IMR-90 (cell line): ENCODE measurements around the gene UBE2QL1. TPM values are rescaled to one million over a fixed set of nuclear protein-coding genes. Genes with fewer than 3 reads are reported as not detected.

Source experiments
- ATAC-seq: fragments of 200-7000 bp; cut with Tn5 transposase; 2 replicates; pipeline ENCODE4 v1.9.1; 2020; ENCODE audit warnings: low read depth, mild to moderate bottlenecking, moderate library complexity
- BruUV-seq: library from RNA; stranded (reverse); fragments of 400-500 nt; replicated peaks from 2 replicates; lab custom pipeline; 2021; lab: Mats Ljungman, UMichigan
- CTCF ChIA-PET: fragments of 300-600 bp; formaldehyde crosslinking; extraction: SDS; loops from one replicate; lab custom pipeline; 2021; ENCODE audit warnings: antibody characterized with exemption; lab: Yijun Ruan, JAX
- POLR2A ChIA-PET: fragments of 300-600 bp; sonication (Branson Sonifier 250); formaldehyde crosslinking; loops from one replicate; lab custom pipeline; 2022; ENCODE audit warnings: antibody characterized with exemption; ENCODE audit not compliant: unreplicated experiment; lab: Charles Lee
- DNase-seq: peaks from one replicate; pipeline ENCODE4 v3.0.0; 2013
- H2AFZ ChIP-seq: replicated peaks from 2 replicates; pipeline ENCODE3; 2013; ENCODE audit warnings: low read length, mild to moderate bottlenecking; ENCODE audit not compliant: poor library complexity
- H2AK5ac ChIP-seq: 2 replicates; pipeline ENCODE4 v1.6.1; 2013; ENCODE audit warnings: low read depth, low read length, inconsistent platforms
- H2AK9ac ChIP-seq: replicated peaks from 2 replicates; pipeline ENCODE3; 2013; ENCODE audit warnings: mild to moderate bottlenecking, low read depth, low read length, moderate library complexity; ENCODE audit not compliant: poor library complexity
- H2BK120ac ChIP-seq: 2 replicates; pipeline ENCODE4 v1.6.1; 2013; ENCODE audit warnings: low read depth, low read length, inconsistent platforms
- H2BK15ac ChIP-seq: 3 replicates; pipeline ENCODE4 v1.6.1; 2013; ENCODE audit warnings: low read depth, low read length, inconsistent platforms
- H2BK20ac ChIP-seq: 2 replicates; pipeline ENCODE4 v1.6.1; 2013; ENCODE audit warnings: low read depth, mild to moderate bottlenecking, inconsistent platforms, low read length, moderate library complexity
- H2BK5ac ChIP-seq: 2 replicates; pipeline ENCODE4 v1.6.1; 2013; ENCODE audit warnings: mild to moderate bottlenecking, low read depth, low read length, inconsistent platforms; ENCODE audit not compliant: poor library complexity, severe bottlenecking
- H3K14ac ChIP-seq: replicated peaks from 2 replicates; pipeline ENCODE4 v1.6.1; 2013; ENCODE audit warnings: low read depth, low read length, inconsistent platforms
- H3K18ac ChIP-seq: 2 replicates; pipeline ENCODE4 v1.6.1; 2013; ENCODE audit warnings: low read depth, low read length, control low read depth
- H3K23ac ChIP-seq: 2 replicates; pipeline ENCODE4 v1.6.1; 2013; ENCODE audit warnings: low read depth, low read length, inconsistent platforms
- H3K27ac ChIP-seq: 2 replicates; pipeline ENCODE4 v1.5.1; 2013; ENCODE audit warnings: mild to moderate bottlenecking, control low read depth, low read length; ENCODE audit not compliant: insufficient read depth
- H3K27me3 ChIP-seq: 2 replicates; pipeline ENCODE4 v1.6.1; 2013; ENCODE audit warnings: low read length; ENCODE audit not compliant: control insufficient read depth, insufficient read depth
- H3K36me3 ChIP-seq: 2 replicates; pipeline ENCODE4 v1.6.1; 2013; ENCODE audit warnings: low read length, mixed read lengths; ENCODE audit not compliant: control insufficient read depth, insufficient read depth
- H3K4ac ChIP-seq: 2 replicates; pipeline ENCODE4 v1.6.1; 2013; ENCODE audit warnings: low read depth, low read length, inconsistent platforms
- H3K4me1 ChIP-seq: 2 replicates; pipeline ENCODE4 v1.6.1; 2013; ENCODE audit warnings: low read length, mixed read lengths; ENCODE audit not compliant: control insufficient read depth, insufficient read depth
- H3K4me2 ChIP-seq: 2 replicates; pipeline ENCODE4 v1.6.1; 2013; ENCODE audit warnings: low read depth, mild to moderate bottlenecking, control low read depth, low read length, moderate library complexity
- H3K4me3 ChIP-seq: 2 replicates; pipeline ENCODE4 v1.5.1; 2013; ENCODE audit warnings: low read depth, mild to moderate bottlenecking, control low read depth, low read length, moderate library complexity; ENCODE audit not compliant: insufficient read depth
- H3K56ac ChIP-seq: 2 replicates; pipeline ENCODE4 v1.6.1; 2013; ENCODE audit warnings: low read length, inconsistent platforms; ENCODE audit not compliant: insufficient read depth; ENCODE audit errors: extremely low read depth
- H3K79me1 ChIP-seq, 2 experiments: 2 replicates each; pipeline ENCODE4 v1.6.1; 2013; ENCODE audit warnings: low read length in 2 of 2, inconsistent platforms in 1 of 2, low read depth in 1 of 2
- H3K9ac ChIP-seq: 2 replicates; pipeline ENCODE4 v1.6.1; 2013; ENCODE audit warnings: low read depth, low read length, control low read depth
- H3K9me1 ChIP-seq: 2 replicates; pipeline ENCODE4 v1.6.1; 2013; ENCODE audit warnings: low read length, inconsistent platforms; ENCODE audit not compliant: insufficient read depth
- H3K9me3 ChIP-seq: 2 replicates; pipeline ENCODE4 v1.6.1; 2013; ENCODE audit warnings: low read length; ENCODE audit not compliant: control insufficient read depth, insufficient read depth
- H4K20me1 ChIP-seq: 2 replicates; pipeline ENCODE4 v1.6.1; 2013; ENCODE audit warnings: low read length, inconsistent platforms; ENCODE audit not compliant: insufficient read depth
- H4K5ac ChIP-seq: 2 replicates; pipeline ENCODE4 v1.6.1; 2013; ENCODE audit warnings: mild to moderate bottlenecking, low read depth, low read length, control low read depth
- H4K8ac ChIP-seq, 2 experiments: 2 replicates each; pipeline ENCODE4 v1.6.1; 2013; ENCODE audit warnings: low read depth in 2 of 2, low read length in 2 of 2, control low read depth in 1 of 2, inconsistent platforms in 1 of 2
- H4K91ac ChIP-seq: 2 replicates; pipeline ENCODE4 v1.6.1; 2013; ENCODE audit warnings: low read depth, low read length, inconsistent platforms; ENCODE audit not compliant: insufficient read depth
- CEBPB ChIP-seq: IDR thresholded peaks from 2 replicates; pipeline ENCODE4 v1.6.1; 2012; ENCODE audit warnings: low read depth, low read length, improper control_type of control experiment
- CHD1 ChIP-seq: IDR thresholded peaks from 2 replicates; pipeline ENCODE4 v1.6.1; 2012; ENCODE audit warnings: low read depth, low read length, improper control_type of control experiment
- FOS ChIP-seq: fragments of 150-350 bp; IDR thresholded peaks from 2 replicates; pipeline ENCODE4 v1.6.1; 2016; ENCODE audit warnings: low read depth, low read length
- NFE2L2 ChIP-seq: fragments of 150-350 bp; IDR thresholded peaks from 2 replicates; pipeline ENCODE4 v1.6.1; 2016; ENCODE audit warnings: low read depth, mild to moderate bottlenecking, low read length
- POLR2A ChIP-seq: IDR thresholded peaks from 2 replicates; pipeline ENCODE4 v1.6.1; 2012; ENCODE audit warnings: mild to moderate bottlenecking, low read depth, low read length
- RCOR1 ChIP-seq: IDR thresholded peaks from 2 replicates; pipeline ENCODE4 v1.6.1; 2012; ENCODE audit warnings: mild to moderate bottlenecking, low read length, improper control_type of control experiment; ENCODE audit not compliant: insufficient replicate concordance
- RFX5 ChIP-seq: IDR thresholded peaks from 2 replicates; pipeline ENCODE4 v1.8.0; 2012; ENCODE audit warnings: low read depth, mild to moderate bottlenecking, low read length, moderate library complexity
- SMC3 ChIP-seq: fragments of 150-350 bp; IDR thresholded peaks from 2 replicates; pipeline ENCODE4 v1.6.1; 2016; ENCODE audit warnings: low read depth, mild to moderate bottlenecking, antibody characterized with exemption, low read length, moderate library complexity
- WGBS, 2 experiments: methylation state at CpG; one replicate each; pipeline versions ENCODE4 v1.1.5 to v1.1.7; 2013; ENCODE audit warnings: missing lambda C conversion rate in 2 of 2; ENCODE audit not compliant: insufficient read length in 1 of 2; ENCODE audit errors: extremely low coverage in 2 of 2; 5-methylcytosine and 5-hydroxymethylcytosine counted together
- dilution Hi-C: fragments of 300-500 bp; cut with HindIII; formaldehyde crosslinking; loops from one replicate; pipeline ENCODE4 v1.14.3; 2018; ENCODE audit warnings: low sequenced_read_pairs; ENCODE audit not compliant: unreplicated experiment
- in situ Hi-C: fragments of 300-500 bp; cut with MboI; formaldehyde crosslinking; loops from 3 replicates; pipeline ENCODE4 v1.14.3; 2019; ENCODE audit warnings: low sequenced_read_pairs, inconsistent platforms, mixed read lengths
- intact Hi-C: fragments of 100-400 bp; cut with micrococcal nuclease; formaldehyde crosslinking; loops from 2 replicates; pipeline ENCODE4 v1.10.0; 2022
- polyA plus RNA-seq, 3 experiments: library from polyadenylated mRNA; depleted of rRNA; stranded (reverse); fragments of >200 nt; gene quantifications; 2 replicates each; pipeline ENCODE4 v1.2.3, GENCODE V29; 2012; ENCODE audit warnings: low replicate concordance in 1 of 3
- total RNA-seq: library from RNA; depleted of rRNA; stranded (reverse); fragments of >200 nt; gene quantifications from 2 replicates; pipeline ENCODE4 v1.2.3, GENCODE V29; 2012

The UBE2QL1 gene
- total and polyA plus RNA-seq, 2 of the 4 experiments (the other 2 are of a cell fraction), result not detected

GRCh38 chr5:6484446-6484845 lies 35.8 kb downstream of the UBE2QL1 start:
- 46% methylated on average over 11 of the region's 13 CpGs; no CpG with 5 or more reads in 1 of the 2 experiments for WGBS, 2 experiments
- H4K91ac ChIP-seq, result no peak overlapping the region
- H2BK120ac ChIP-seq, result no peak overlapping the region
- no peak overlapping the region for H2BK20ac ChIP-seq
- intact Hi-C loops, result no loop called here
- no peak for ATAC-seq
- H2BK5ac ChIP-seq, result no peak overlapping the region
- H3K9me1 ChIP-seq, result no peaks in the 10 kb centered on the region
- CTCF ChIA-PET, result no interaction called here
- H2BK15ac ChIP-seq, result no peak overlapping the region
- no peak overlapping the region for H3K56ac ChIP-seq
- H4K20me1 ChIP-seq, result no peaks in the 10 kb centered on the region
- H4K5ac ChIP-seq, result no peak overlapping the region
- no peak overlapping the region for H2AFZ ChIP-seq
- H3K4ac ChIP-seq, result no peak overlapping the region
- H3K4me3 ChIP-seq, result no peak overlapping the region
- no peak overlapping the region for H3K4me2 ChIP-seq
- TF ChIP-seq RCOR1 (no peak), CHD1 (no peak), NFE2L2 (no peak), RFX5 (no peak), CEBPB (no peak), SMC3 (no peak), FOS (no peak), POLR2A (no peak)
- POLR2A ChIA-PET, result interaction anchor here (0.6 kb wide), 1 partner anchor 116 kb away, joined by 4 read pairs; no protein-coding TSS in a partner anchor
- H3K23ac ChIP-seq, result no peak overlapping the region
- dilution Hi-C loops, result no loop called here
- H3K14ac ChIP-seq, result no peak overlapping the region
- no peak for DNase-seq
- no peak overlapping the region for H2AK5ac ChIP-seq
- no peak overlapping the region for H2AK9ac ChIP-seq
- H3K9me3 ChIP-seq, result no peaks in the 10 kb centered on the region
- H3K36me3 ChIP-seq, result no peaks in the 10 kb centered on the region
- in situ Hi-C loops, result no loop called here
- no peak overlapping the region for H3K27ac ChIP-seq
- no peak overlapping the region for H4K8ac ChIP-seq
- H3K79me1 ChIP-seq, result no peaks in the 10 kb centered on the region
- H3K4me1 ChIP-seq, result no peaks in the 10 kb centered on the region
- BruUV-seq, result no TSS peak
- H3K27me3 ChIP-seq, result no peaks in the 10 kb centered on the region
- no peak overlapping the region for H3K18ac ChIP-seq
- no peak overlapping the region for H3K9ac ChIP-seq
